Endodermal cell (in vitro differentiated cells): ENCODE measurements around the gene H6PD. TPM values are rescaled to one million over a fixed set of nuclear protein-coding genes. Genes with fewer than 3 reads are reported as not detected.

Experiments used
- DNase-seq: peaks from one replicate; pipeline ENCODE4 v3.0.0-alpha.2; 2017
- H3K27ac ChIP-seq: 2 replicates; pipeline ENCODE4 v1.5.1; 2013; ENCODE audit warnings: mild to moderate bottlenecking, low read depth, low read length, moderate library complexity
- H3K27me3 ChIP-seq: 2 replicates; pipeline ENCODE4 v1.6.1; 2013; ENCODE audit warnings: mild to moderate bottlenecking, low read length, moderate library complexity; ENCODE audit not compliant: insufficient read depth, control insufficient read depth, poor library complexity, severe bottlenecking
- H3K36me3 ChIP-seq: 2 replicates; pipeline ENCODE4 v1.7.0; 2013; ENCODE audit warnings: mild to moderate bottlenecking, low read length, moderate library complexity; ENCODE audit not compliant: control insufficient read depth, insufficient read depth
- H3K4me1 ChIP-seq: one replicate; pipeline ENCODE4 v1.7.0; 2013; ENCODE audit warnings: low read length; ENCODE audit not compliant: control insufficient read depth, insufficient read depth
- H3K4me3 ChIP-seq: 2 replicates; pipeline ENCODE4 v1.5.1; 2013; ENCODE audit warnings: mild to moderate bottlenecking, low read length, moderate library complexity
- H3K9ac ChIP-seq: 2 replicates; pipeline ENCODE4 v1.6.1; 2013; ENCODE audit warnings: mild to moderate bottlenecking, low read length, moderate library complexity; ENCODE audit not compliant: poor library complexity, severe bottlenecking; ENCODE audit errors: extremely low read depth
- H3K9me3 ChIP-seq: 2 replicates; pipeline ENCODE4 v1.6.1; 2013; ENCODE audit warnings: mild to moderate bottlenecking, low read length, moderate library complexity; ENCODE audit not compliant: control insufficient read depth
- H3K27ac Mint-ChIP-seq: 2 replicates; pipeline ENCODE4 v1.8.0; 2020; ENCODE audit warnings: mixed read lengths
- H3K27me3 Mint-ChIP-seq: 2 replicates; pipeline ENCODE4 v1.8.0; 2021; ENCODE audit warnings: mild to moderate bottlenecking, mixed read lengths; ENCODE audit not compliant: insufficient read depth
- H3K36me3 Mint-ChIP-seq: 2 replicates; pipeline ENCODE4 v1.8.0; 2020; ENCODE audit warnings: low read depth, mixed read lengths
- H3K4me1 Mint-ChIP-seq: 2 replicates; pipeline ENCODE4 v1.8.0; 2020; ENCODE audit warnings: mixed read lengths
- H3K4me3 Mint-ChIP-seq: 2 replicates; pipeline ENCODE4 v1.8.0; 2020; ENCODE audit warnings: mild to moderate bottlenecking, moderate library complexity, mixed read lengths
- H3K9me3 Mint-ChIP-seq: 2 replicates; pipeline ENCODE4 v1.8.0; 2020; ENCODE audit warnings: mild to moderate bottlenecking, mixed read lengths
- WGBS, 2 experiments: methylation state at CpG; one replicate each; pipeline versions ENCODE4 v1.1.5 to v1.1.7; 2013; ENCODE audit warnings: missing lambda C conversion rate in 2 of 2, mixed read lengths in 1 of 2; ENCODE audit not compliant: insufficient coverage in 1 of 2, insufficient read length in 1 of 2; 5-methylcytosine and 5-hydroxymethylcytosine counted together
- total RNA-seq, 2 donors: library from RNA; stranded (reverse); fragmentation: NEBNext Ultra II Directional in 1 of 2; extraction: Animal tissue kit (Norgen Biotek cat#: 25700) in 1 of 2; gene quantifications; 2 replicates in 1 of 2; 3 replicates in 1 of 2; pipeline ENCODE4 v1.2.1, GENCODE V29; 2021
- TF ChIP-seq, protein P1 (sequence below): fragments of 200-600 bp; sonication (generic); conservative IDR thresholded peaks from 2 replicates; pipeline ENCODE4 v1.5.0; 2021; ENCODE audit warnings: antibody characterized with exemption, mild to moderate bottlenecking

The H6PD gene
- total RNA-seq, 2 donors from 2014 or later: 21.5 to 34.4 TPM

DNA sequence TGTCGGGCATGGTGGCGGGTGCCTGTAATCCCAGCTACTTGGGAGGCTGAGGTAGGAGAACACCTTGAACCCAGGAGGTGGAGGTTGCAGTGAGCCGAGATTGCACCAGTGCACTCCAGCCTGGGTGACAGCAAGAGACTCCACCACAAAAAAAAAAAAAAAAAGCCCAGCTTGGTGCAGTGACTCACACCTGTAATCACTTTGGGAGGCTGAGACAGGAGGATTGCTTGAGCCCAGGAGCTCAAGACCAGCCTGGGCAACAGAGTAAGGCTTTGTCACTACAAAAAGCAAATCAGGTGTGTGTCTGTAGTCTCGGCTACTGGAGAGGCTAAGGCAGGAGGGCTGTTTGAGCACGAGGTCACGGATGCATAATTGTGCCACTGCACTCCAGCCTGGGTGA, 5.0 kb upstream of the H6PD start:
- H3K9ac ChIP-seq: no peak overlapping the region
- H3K4me1 ChIP-seq: no peaks in the 10 kb centered on the region
- H3K27me3 Mint-ChIP-seq: peaks cover 7% of the 10 kb centered on the region
- H3K4me3 Mint-ChIP-seq: no peak overlapping the region
- no peaks in the 10 kb centered on the region for H3K36me3 Mint-ChIP-seq
- 95 to 100% methylated on average over 1 to 6 of the region's 6 CpGs for WGBS, 2 experiments
- H3K27me3 ChIP-seq: no peaks in the 10 kb centered on the region
- no peaks in the 10 kb centered on the region for H3K4me1 Mint-ChIP-seq
- no peaks in the 10 kb centered on the region for H3K9me3 ChIP-seq
- DNase-seq: no peak
- no peaks in the 10 kb centered on the region for H3K36me3 ChIP-seq
- H3K27ac ChIP-seq: no peak overlapping the region
- H3K9me3 Mint-ChIP-seq: no peaks in the 10 kb centered on the region
- no peak overlapping the region for H3K4me3 ChIP-seq
- H3K27ac Mint-ChIP-seq: no peak overlapping the region
- TF ChIP-seq, protein P1, sequence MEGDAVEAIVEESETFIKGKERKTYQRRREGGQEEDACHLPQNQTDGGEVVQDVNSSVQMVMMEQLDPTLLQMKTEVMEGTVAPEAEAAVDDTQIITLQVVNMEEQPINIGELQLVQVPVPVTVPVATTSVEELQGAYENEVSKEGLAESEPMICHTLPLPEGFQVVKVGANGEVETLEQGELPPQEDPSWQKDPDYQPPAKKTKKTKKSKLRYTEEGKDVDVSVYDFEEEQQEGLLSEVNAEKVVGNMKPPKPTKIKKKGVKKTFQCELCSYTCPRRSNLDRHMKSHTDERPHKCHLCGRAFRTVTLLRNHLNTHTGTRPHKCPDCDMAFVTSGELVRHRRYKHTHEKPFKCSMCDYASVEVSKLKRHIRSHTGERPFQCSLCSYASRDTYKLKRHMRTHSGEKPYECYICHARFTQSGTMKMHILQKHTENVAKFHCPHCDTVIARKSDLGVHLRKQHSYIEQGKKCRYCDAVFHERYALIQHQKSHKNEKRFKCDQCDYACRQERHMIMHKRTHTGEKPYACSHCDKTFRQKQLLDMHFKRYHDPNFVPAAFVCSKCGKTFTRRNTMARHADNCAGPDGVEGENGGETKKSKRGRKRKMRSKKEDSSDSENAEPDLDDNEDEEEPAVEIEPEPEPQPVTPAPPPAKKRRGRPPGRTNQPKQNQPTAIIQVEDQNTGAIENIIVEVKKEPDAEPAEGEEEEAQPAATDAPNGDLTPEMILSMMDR: no peak

DNA sequence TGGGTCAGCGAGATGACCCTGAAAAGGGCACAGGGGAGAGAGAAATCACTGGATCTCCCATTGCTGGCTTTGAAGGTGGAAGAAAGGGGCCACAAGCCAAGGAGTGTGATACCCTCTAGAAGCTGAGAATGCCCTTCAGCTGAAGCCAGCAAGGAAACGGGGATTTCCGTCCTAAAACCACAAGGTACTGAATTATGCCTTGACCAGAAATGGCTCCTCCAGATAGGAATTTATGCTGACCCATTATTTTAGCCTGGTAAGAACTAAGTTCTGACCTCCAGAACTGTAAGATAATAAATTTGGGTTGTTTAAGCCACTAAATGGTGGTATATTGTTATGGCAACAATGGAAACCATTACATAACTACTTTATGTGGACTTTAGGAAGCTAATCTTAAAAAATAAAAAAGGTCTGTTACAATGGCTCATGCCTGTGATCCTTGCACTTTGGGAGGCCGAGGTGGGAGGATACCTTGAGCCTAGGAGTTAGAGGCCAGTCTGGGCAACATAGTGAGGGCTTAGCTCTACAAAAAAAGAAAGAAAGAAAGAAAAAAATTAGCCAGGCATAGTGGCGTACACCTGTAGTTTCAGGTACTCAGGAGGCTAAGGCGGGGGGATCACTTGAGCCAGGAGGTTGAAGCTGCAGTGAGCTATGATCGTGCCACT, 3.6 kb upstream of the H6PD start:
- DNase-seq: no peak
- Mint-ChIP-seq H3K27me3 (no peaks in the 10 kb centered on the region), H3K4me3 (no peak overlapping the region), H3K27ac (no peak overlapping the region), H3K4me1 (no peaks in the 10 kb centered on the region), H3K9me3 (no peaks in the 10 kb centered on the region), H3K36me3 (no peaks in the 10 kb centered on the region)
- Histone ChIP-seq H3K27me3 (no peaks in the 10 kb centered on the region), H3K9me3 (no peaks in the 10 kb centered on the region), H3K9ac (no peak overlapping the region), H3K4me1 (no peaks in the 10 kb centered on the region), H3K4me3 (no peak overlapping the region), H3K36me3 (no peaks in the 10 kb centered on the region), H3K27ac (no peak overlapping the region)
- WGBS, 2 experiments: 95 to 96% methylated on average over 7 of the region's 7 CpGs
- TF ChIP-seq, protein P1: no peak

DNA sequence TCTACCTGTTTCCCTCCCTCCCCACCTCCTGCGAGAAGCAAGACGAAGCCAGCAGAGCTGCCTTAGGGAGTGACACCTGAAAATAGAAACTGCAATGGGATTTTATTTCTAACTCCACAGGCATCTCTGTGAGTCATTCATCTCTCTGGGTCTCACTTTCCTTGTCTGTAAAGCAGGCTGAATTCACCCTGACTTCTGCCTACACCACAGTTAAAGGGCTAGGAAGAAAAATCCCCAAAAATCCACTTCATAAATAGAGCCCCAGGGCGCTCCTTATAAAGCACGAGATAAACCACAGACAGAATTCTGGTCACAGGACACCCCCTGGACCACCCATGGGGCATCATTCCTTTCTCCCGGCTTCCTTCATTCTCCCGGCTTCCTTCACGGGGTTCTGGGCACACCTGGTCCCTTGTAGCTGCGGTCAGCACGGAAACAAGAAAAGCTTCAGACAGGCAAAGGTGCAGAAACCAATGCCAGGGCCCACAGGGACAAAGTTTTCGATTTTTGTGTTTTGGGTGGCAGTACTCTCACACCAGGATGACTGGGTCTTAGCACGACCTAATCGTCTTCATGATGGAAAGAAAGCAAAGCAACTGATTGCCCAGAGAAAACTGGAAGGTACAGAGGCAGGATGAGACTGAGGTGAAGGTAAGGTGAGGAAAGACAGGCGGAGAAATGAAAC, 2.8 kb upstream of the H6PD start:
- WGBS, 2 experiments: 68 to 77% methylated on average over 6 to 13 of the region's 13 CpGs
- no peak overlapping the region for H3K27ac Mint-ChIP-seq

More for the DNA sequence above, 2.8 kb upstream of the H6PD start:
- DNase-seq: no peak
- Histone ChIP-seq H3K27me3 (no peaks in the 10 kb centered on the region), H3K36me3 (no peaks in the 10 kb centered on the region), H3K9ac (no peak overlapping the region), H3K4me1 (no peaks in the 10 kb centered on the region), H3K27ac (no peak overlapping the region), H3K4me3 (no peak overlapping the region), H3K9me3 (no peaks in the 10 kb centered on the region)
- no peaks in the 10 kb centered on the region for H3K27me3 Mint-ChIP-seq
- no peaks in the 10 kb centered on the region for H3K9me3 Mint-ChIP-seq
- no peaks in the 10 kb centered on the region for H3K4me1 Mint-ChIP-seq
- TF ChIP-seq, protein P1: no peak
- no peaks in the 10 kb centered on the region for H3K36me3 Mint-ChIP-seq
- no peak overlapping the region for H3K4me3 Mint-ChIP-seq
